RKO (cell line): Measurements from ENCODE around the gene VEPH1.
"Not testable (repeated sequence)": the region's sequence is repeated elsewhere in the genome, so short reads cannot be mapped to it uniquely, and the experiment has no call there.

Experiments
- DNase-seq: peaks from one replicate; pipeline ENCODE4 v3.0.0-alpha.2; 2016; ENCODE audit warnings: low spot score

The VEPH1 gene

DNA sequence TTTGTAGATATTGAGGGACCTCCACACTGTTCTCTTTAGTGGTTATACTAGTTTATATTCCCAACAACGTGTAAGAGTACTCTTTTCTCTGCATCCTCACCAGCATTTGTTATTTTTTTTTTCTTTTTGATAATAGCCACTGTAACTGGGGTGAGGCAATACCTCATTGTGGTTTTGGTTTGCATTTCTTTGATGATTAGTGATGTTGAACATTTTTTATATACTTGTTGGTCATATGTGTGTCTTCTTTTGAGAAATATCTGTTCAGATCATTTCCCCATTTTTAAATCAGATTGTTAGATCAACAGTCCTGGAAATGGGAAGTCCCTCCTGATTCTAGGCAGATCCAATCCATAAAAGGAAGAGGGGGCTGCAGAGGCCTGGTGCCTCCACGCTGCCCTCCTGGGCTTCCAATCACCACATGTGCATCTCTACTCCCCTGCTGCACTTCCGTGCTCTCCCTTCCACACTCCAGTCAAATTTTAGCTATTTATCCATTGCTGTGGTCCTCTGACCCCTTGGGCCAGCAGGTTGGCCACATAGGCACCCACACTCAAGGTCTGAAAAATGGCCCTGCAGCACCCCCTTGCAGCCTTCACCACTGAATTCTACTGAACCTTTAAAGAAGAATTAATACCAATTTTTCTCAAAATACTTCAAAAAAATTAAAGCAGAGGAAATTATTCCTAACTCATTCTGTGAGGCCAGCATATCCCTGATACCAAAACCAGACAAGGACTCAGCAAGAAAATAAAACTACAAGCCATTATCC is 154.7 kb downstream of the VEPH1 start:
- not testable (repeated sequence) for DNase-seq

DNA sequence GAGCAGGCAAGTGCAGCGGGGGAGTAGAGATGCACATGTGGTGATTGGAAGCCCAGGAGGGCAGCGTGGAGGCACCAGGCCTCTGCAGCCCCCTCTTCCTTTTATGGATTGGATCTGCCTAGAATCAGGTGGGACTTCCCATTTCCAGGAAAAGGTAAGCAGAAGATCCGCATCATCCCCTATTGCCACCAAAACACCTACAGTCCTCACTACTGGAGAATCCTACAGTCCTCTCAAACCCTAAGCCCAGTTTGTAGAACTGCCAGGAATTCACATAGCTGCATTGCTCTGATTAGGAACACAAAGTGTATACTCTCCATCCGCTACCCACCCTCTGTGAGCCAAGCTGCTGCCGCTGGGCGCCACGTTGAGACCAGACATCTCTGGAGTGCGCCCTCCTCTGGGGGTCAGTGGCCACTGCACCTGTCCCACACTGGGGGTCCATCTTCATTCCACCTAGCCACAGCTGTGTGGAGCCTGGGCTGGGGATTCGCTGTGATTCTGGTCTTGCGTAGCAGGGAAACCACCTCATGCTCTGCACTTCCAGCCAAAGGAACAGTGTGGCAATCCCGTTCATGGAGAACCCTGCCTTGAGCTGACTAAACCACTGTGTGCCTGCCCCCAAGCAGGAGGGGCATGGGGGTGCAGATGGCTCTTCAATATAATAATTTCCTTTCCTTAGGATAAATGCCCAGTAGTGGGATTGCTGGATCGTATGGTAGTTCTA is 155.5 kb downstream of the VEPH1 start:
- DNase-seq, result no peak

DNA sequence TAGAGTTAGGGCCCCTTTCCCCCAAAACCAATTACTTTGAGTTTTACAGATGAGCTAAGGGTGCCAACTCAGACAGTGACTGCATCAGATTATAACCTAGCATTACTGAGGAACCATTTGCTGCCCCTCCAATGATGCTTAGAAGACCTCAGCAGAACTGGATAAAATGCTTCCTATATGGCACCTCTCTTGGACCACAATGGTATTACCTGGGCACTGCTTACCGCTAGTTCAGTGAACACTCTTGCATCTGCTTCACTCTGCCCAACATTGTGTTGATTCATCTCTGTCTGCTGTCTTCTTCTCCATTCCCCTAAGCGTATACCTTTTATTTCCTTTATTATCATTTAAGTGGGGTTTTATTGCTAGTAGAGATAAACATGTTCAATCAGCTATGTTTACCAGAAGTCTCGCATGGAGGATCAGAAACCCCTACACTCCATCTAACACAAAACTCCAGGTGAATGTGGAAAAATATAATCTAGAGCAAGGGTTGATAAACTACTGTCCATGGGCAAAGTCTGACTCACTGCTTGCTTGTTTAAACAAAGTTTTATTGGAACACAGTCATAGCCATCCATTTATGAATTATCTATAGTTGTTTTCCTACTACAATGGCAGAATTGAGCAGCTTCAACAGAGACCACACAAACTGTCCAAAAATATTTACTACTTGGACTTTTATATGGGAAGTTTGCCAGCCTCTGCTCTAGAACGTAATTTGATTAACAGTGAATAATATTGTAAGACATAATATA is 166.8 kb downstream of the VEPH1 start:
- DNase-seq, result no peak

DNA sequence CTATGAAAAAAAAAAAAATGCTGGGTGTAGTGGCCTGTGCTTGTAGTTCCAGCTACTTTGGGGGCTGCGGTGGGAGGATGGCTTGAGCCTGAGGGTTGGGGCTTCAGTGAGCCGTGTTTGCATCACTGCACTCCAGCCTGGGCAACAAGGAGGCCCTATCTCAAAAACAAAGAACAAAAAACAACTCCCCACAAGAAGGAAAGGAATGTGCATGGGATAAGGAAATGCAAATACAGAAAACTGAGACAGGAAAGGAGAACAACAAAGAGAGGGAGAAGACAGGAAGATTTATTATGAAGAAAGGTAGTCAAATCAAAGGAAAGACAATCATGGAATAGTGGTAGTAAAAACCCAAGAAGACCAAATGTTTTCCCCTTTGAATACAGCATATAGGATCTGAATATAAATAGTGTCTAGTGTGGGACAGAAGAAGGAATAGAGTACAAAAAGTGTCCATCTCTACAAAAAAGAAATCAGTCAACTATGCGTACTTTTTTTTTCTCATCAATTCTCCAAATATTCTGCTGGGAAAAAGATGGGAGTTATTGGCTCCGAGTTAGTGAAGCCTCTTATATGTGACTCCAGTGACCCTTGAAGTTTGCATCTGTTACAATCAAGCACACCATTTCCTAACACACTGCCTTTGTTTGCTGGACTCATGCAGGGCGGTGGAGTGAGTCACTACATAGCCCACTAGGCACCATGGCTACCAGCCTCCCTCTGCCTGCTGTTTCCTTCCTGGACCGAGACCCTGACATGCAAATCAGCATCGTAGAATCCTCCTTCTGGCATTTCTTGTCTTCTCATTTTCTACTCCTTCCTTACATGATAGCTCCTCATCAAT is 167.8 kb downstream of the VEPH1 start:
- DNase-seq, result no peak

DNA sequence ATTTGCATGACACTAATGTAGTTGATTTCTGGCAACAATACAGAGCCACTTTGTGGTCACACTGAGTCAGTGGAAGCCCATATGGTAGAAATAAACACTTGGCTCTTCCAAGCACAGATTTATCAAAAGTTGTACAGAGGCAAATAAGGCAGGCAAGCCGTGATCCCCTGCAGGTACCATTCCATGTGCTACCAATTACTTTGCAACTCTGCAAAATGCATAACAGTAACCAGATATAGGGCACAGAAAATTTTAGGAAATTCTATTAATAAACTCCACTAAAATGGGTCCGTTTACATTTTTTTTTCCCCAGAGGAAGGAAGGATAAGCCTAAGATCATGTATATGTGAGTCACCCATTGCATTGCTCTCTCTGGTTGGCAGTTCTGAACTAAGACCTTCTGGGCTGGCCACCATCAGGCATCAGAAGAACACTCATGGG is 169.6 kb downstream of the VEPH1 start:
- no peak for DNase-seq

DNA sequence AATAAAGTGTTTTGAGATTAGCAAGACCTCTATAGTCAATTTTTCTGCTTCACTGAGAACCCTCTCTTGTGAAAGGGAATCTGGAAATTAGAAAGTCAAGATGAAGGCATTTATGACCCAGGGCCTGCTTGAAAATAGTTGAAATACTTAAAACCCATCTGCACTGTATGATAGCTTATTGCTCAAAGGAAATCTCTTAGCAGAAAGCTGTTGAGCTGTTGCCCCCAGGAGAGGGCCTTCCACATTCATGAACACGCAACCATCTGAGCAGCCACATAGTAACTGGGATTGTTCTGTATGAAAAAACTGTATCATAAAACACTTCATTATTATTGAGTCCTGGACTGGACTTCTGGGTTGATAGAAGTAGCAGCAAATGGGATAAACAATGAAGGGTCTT is 173.0 kb downstream of the VEPH1 start:
- DNase-seq, result no peak

DNA sequence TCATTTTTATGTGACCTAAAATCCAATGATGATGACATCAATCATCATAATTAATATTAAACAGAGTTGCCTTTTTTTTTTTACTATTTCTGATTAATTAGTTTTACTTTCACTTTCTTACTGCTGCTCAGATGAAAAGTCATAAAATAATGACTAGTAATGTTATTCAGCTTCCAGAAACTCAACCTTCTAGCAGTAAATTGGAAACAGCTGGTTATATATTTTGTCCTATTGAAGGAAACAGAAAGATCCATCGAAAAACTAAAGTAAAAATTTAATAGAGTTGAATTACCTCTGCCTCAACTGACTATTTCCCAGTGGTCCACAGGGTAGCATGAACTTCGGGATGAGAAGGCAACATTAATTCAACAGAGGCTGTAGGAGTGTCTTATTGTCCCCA is 173.7 kb downstream of the VEPH1 start:
- no peak for DNase-seq

DNA sequence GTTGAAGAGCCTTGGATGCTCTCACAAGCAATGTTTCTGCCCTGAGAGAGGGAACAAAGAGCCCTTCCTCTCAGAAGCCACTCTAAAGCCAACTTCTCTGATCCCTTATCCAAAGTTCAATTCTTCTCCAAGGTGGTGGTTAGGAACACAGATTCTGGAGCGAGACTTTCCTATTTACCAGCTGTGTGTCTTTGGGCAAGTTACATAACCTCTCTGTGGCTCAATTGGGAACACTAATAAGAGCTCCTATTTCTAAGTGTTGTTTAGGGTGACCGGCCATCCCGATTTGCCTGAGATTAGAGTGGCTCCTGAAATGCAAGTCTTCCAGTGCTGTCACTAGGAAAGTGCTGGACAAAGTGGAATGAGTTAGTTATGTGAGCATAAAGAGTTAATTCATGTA is 175.4 kb downstream of the VEPH1 start:
- DNase-seq, result no peak

DNA sequence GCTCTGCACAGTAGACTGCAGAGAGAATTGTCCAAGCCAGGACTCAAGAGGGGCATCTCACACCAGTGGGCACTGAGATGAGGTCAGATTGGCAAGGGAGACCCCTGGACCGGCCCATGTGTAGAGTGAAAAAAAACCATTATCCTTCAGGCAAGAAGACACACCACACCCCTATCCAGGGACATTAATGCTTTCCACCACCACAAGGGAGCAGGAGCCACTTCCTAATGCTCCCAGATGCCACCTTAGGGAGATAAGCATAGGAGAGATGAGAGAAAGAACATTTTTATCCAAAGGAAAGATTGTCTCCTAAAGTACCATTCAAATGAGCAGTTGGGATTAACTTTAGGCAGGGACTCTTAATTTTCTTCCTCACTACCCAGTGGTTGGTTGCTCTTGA is 176.2 kb downstream of the VEPH1 start:
- no peak for DNase-seq

DNA sequence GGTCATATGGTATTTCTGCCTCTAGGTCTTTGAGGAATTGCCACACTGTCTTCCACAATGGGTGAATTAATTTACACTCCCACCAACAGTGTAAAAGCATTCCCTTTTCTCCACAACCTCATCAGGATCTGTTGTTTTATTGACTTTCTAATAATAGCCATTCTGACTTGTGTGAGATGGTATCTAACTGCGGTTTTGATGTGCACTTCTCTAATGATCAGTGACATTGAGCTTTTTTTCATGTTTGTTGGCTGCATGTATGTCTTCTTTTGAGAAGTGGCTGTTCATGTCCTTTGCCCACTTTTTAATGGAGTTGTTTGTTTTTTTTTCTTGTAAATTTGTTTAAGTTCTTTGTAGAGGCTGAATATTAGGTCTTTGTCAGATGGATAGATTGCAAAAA is 178.3 kb downstream of the VEPH1 start:
- not testable (repeated sequence) for DNase-seq

DNA sequence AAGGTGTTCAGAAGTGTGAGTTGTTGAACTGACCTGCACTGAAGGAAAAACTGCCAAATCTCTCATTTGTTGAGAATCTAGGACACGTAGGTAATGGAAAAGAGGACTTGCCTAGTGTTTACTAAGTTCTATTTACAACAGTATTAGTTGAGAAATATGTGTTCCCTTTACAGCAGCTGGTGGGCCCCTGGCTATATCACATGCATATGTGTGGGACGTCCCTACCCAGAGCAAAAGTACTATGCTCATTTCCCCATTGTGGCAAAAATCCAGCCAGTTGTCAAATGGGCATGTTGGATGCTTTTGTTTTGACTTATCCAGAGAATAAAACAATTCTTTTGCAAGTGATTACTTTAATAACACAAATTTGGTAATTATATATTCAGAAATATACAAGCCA is 179.9 kb downstream of the VEPH1 start:
- DNase-seq, result no peak

DNA sequence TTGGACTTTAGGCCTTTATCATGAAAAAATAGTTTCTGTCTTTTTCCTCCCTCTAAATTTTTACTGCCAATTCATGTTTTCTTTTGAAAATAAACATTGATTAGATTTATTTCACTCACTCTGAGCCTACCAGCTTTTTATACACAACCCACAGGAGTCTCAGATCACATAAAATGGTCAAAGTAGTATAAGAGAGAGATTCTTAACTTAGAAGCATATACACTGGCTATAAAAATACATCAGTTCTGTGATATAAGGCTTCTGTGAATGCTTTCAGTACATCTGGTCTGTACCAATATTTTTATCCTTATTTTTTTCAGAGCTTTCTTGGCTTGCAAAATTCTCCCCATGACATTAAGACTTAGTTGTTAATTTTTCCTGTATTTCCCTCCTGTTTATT is 183.5 kb downstream of the VEPH1 start:
- DNase-seq, result no peak

DNA sequence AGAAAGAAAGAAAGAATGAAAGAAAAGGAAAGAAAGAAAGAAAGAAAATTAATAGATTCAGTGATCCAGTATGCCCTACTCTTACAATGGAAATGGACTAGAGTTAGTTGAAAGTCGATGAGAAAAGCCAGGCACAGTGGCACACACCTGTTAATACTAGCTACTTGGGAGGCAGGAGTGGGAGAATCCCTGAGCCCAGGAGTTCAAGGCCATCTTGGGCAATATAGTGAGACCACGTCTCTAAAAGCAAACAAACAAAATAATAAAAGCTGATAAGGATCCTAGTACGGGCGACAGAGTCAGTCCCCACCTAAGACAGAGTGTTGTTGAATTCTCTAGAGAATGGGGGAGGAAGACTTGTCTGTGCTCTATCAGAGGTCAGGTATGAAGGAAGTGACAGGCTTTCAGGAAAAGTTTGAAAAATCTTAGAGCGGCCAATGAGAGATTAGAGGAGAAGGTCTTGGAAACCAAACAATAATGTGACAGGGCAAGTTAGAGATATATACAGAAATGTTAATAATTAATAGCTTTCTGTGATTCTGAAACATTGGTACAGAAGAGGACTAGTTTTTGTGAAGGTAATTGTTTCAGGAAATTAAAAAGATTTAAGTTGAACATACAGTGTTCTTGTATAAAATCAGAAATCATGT is 184.5 kb downstream of the VEPH1 start:
- no peak for DNase-seq

DNA sequence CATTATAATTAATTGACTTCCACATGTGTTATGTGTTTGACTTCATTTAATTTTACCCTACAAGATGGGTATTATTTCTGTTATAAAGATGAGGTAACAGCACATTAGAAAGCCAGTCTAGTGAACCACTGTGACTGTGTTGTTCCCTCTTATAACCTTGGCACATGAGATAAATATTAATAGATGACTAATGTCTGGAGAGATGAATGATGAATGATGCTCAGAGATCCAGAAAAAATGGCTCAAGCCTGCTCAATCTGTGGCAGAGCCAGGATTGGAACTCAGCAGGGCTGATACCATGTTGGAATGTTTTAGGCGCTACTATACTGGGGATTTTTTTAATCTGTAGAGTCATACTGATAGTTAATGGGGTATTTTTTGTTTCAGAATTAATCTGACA is 185.3 kb downstream of the VEPH1 start:
- no peak for DNase-seq

DNA sequence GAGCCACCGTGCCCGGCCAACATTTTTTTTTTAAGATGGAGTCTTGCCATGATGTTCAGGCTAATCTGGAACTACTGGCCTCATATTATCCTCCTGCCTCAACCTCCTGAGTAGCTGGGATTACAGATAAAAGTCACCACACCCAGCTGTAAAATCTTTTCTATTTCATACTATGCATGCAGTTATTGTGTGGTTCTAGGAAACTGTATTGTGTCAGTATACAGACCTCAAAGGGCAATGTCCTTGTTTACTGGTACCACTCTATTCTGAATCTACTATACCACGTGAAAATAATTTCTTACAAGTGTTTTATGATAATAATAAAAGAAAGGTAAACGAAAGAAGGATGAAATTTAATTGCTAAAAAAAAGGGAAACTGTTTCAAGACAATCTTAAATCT is 190.0 kb downstream of the VEPH1 start:
- no peak for DNase-seq

DNA sequence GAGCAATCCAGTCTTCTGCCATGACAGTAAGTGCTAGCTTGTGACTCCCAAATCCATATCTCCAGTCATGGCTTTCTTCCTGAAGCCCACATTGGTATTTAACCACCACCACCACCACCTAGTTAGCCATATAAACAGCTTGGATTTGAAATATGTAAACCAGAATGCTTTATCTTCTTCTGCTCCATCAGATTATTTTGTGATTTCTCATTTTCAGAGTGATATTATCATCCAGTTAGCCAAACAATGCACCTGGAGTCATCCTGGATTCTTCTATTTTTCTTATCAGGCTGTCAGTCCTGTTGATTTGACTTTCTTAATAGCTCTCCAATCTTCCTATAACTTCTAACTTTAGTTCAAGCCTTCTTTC is 190.9 kb downstream of the VEPH1 start:
- no peak for DNase-seq

DNA sequence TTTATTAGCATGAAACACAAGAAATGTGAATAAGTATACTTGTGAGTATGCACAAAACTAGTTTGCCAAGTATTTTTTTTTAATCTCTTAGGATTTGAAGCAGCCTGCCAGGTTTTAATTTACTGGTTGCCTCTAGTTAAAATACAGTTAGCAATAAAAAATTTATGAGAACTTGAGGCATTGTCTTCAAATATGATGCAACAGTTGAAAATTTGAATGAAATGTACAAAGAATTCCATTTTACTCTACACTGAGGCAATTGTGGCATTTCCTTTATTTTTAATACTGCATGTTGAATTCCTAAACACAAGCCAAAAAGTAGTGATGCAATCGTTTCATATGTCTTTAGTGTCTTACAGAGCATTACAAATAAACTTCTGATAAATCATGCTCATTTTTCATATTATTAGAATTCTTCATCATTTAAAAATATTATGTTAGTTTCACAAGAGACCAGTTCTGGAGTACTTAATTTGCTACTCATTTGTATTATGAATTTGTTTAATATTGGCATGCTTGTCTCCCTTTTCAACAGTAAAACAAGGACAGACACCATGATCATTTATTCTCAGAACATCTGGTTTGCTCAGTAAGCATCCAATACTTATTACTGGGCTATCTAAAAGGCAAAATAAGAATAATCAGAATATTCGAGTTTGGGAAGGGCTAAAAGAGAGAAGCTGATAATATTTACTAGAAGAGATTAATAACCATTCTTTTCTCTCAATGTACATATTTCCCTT is 191.4 kb downstream of the VEPH1 start:
- no peak for DNase-seq

DNA sequence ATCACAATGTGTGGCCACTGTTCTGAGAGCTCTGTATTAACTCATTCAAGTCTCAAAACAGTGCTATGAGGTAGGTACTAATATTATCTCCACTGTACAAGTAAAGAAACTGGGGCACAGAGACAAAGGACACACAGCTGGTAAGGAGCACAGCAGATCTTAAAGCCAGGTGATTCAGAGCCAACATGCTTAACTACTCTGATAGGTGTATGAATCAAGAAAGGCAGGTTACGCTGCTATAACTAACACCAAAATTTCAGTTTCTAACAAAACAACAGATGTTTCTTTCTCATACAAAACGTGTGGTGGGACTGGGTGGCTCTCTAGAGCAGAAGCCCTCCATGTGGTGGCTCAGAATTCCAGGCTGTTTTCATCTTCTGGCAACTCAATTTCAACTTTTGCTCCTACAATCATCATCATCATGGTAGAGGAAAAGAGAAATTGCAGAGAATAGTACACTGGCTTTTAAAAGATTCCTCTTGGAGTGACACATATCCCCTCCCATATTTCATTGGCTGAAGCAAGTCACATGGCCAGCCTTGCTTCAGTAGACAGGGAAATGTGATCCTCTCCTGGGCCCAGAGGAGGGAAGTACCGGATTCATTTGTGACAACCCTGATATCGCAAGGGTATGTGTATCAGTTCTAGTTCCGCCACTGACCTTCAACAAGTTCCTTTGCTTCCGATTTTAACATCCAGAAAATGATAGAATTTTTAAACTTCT is 192.7 kb downstream of the VEPH1 start:
- DNase-seq, result peak; percentile 24

DNA sequence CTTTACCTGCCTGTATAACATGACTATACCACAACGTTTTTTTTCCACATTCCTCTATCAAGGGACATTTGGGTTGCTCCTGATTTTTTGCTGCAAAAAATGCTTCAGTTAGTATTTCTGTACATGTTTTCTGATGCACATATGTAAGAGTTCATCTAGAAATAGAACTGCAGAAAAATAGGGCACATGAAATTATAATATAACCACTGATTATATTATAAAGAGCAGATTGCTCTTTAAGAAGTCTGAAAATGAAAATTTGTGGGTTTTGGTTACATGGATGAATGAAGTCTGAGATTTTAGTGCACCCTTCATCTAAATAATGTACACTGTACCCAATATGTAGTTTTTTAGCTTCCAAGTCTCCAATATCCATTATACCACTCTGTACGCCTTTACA is 196.7 kb downstream of the VEPH1 start:
- no peak for DNase-seq

DNA sequence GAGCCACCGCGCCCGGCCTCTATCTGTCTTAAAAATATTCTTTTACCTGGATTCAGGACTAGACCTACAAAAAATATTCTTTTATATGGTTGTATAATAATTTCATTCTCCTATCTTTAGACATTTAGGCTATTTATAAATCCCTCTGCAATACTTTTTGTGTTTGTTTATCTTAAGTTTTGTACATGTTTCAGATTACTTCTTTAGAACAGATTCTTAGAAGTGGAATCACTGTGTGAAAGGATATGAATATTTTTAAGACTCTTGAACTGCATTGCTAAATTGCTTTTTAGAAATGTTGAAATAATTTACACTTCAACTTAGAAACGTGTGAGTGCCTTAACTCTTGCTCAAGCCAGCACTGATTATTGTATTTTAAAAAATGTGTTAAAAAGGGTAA is 197.8 kb downstream of the VEPH1 start:
- no peak for DNase-seq
